Stimulated activated memory B cell treated with anti-CD40 and anti-IgM and Interleukin-4, amounts not matched to agents 10 μg/mL and 1 μg/mL and 100 μg/mL, for 72 hours (primary cell): Measurements from ENCODE around the gene MAFB.

Experiments
- ATAC-seq: fragments of 150-1000 bp; cut with Tn5 transposase; 2 replicates; pipeline ENCODE4 v1.10.0; 2021
- H3K27ac Mint-ChIP-seq: one replicate; pipeline ENCODE4 v1.8.0; 2022; ENCODE audit warnings: mild to moderate bottlenecking, mixed read lengths
- H3K27me3 Mint-ChIP-seq: one replicate; pipeline ENCODE4 v1.8.0; 2022; ENCODE audit warnings: mixed read lengths
- H3K36me3 Mint-ChIP-seq: one replicate; pipeline ENCODE4 v1.8.0; 2022; ENCODE audit warnings: mixed read lengths
- H3K4me1 Mint-ChIP-seq: one replicate; pipeline ENCODE4 v1.8.0; 2022; ENCODE audit warnings: mixed read lengths
- H3K4me3 Mint-ChIP-seq: one replicate; pipeline ENCODE4 v1.8.0; 2022; ENCODE audit warnings: mild to moderate bottlenecking, moderate library complexity, mixed read lengths
- H3K9me3 Mint-ChIP-seq: one replicate; pipeline ENCODE4 v1.8.0; 2022; ENCODE audit warnings: mixed read lengths

MAFB gene

GRCh38 chr20:40680161-40680959, 8.7 kb downstream of the MAFB start:
- Mint-ChIP-seq H3K9me3 (no peaks in the 10 kb centered on the region), H3K36me3 (no peaks in the 10 kb centered on the region), H3K4me3 (no peak overlapping the region), H3K4me1 (peaks cover 16% of the 10 kb centered on the region), H3K27ac (no peak overlapping the region), H3K27me3 (peaks cover 80% of the 10 kb centered on the region)
- ATAC-seq, result peak; percentile 77

GRCh38 chr20:40679184-40679583, 9.9 kb downstream of the MAFB start:
- Mint-ChIP-seq H3K27me3 (peaks cover 70% of the 10 kb centered on the region), H3K4me3 (no peak overlapping the region), H3K36me3 (no peaks in the 10 kb centered on the region), H3K27ac (no peak overlapping the region), H3K9me3 (no peaks in the 10 kb centered on the region), H3K4me1 (peaks cover 16% of the 10 kb centered on the region)
- ATAC-seq, result no peak

- Mint-ChIP-seq H3K27me3 (peaks cover 70% of the 10 kb centered on the region), H3K4me3 (no peak overlapping the region), H3K36me3 (no peaks in the 10 kb centered on the region), H3K27ac (no peak overlapping the region), H3K4me1 (peaks cover 14% of the 10 kb centered on the region), H3K9me3 (no peaks in the 10 kb centered on the region)
- ATAC-seq, result no peak
Measured at GRCh38 chr20:40678286-40678875, 10.7 kb downstream of the MAFB start.

GRCh38 chr20:40677343-40677924, 11.6 kb downstream of the MAFB start:
- Mint-ChIP-seq H3K27me3 (peaks cover 65% of the 10 kb centered on the region), H3K4me3 (no peak overlapping the region), H3K4me1 (peaks cover 4% of the 10 kb centered on the region), H3K9me3 (no peaks in the 10 kb centered on the region), H3K27ac (no peak overlapping the region), H3K36me3 (no peaks in the 10 kb centered on the region)
- no peak for ATAC-seq

GRCh38 chr20:40676491-40677269, 12.4 kb downstream of the MAFB start:
- Mint-ChIP-seq H3K4me1 (no peaks in the 10 kb centered on the region), H3K27ac (no peak overlapping the region), H3K9me3 (no peaks in the 10 kb centered on the region), H3K4me3 (no peak overlapping the region), H3K36me3 (no peaks in the 10 kb centered on the region), H3K27me3 (peaks cover 57% of the 10 kb centered on the region)
- no peak for ATAC-seq

- Mint-ChIP-seq H3K27ac (no peak overlapping the region), H3K27me3 (peaks cover 49% of the 10 kb centered on the region), H3K4me1 (no peaks in the 10 kb centered on the region), H3K36me3 (no peaks in the 10 kb centered on the region), H3K9me3 (no peaks in the 10 kb centered on the region), H3K4me3 (no peak overlapping the region)
- ATAC-seq, result no peak
Measured at GRCh38 chr20:40675599-40676221, 13.3 kb downstream of the MAFB start.

GRCh38 chr20:40673442-40673841, 15.6 kb downstream of the MAFB start:
- H3K27ac Mint-ChIP-seq, result no peak overlapping the region
- no peaks in the 10 kb centered on the region for H3K4me1 Mint-ChIP-seq
- ATAC-seq, result no peak
- no peaks in the 10 kb centered on the region for H3K36me3 Mint-ChIP-seq
- H3K4me3 Mint-ChIP-seq, result no peak overlapping the region
- H3K27me3 Mint-ChIP-seq, result peaks cover 40% of the 10 kb centered on the region
- no peaks in the 10 kb centered on the region for H3K9me3 Mint-ChIP-seq

GRCh38 chr20:40672095-40672494, 16.9 kb downstream of the MAFB start:
- Mint-ChIP-seq H3K36me3 (no peaks in the 10 kb centered on the region), H3K4me1 (no peaks in the 10 kb centered on the region), H3K27me3 (peaks cover 30% of the 10 kb centered on the region), H3K4me3 (no peak overlapping the region), H3K9me3 (no peaks in the 10 kb centered on the region), H3K27ac (no peak overlapping the region)
- ATAC-seq, result no peak

GRCh38 chr20:40670253-40670652, 18.8 kb downstream of the MAFB start:
- H3K9me3 Mint-ChIP-seq, result no peaks in the 10 kb centered on the region
- peaks cover 14% of the 10 kb centered on the region for H3K27me3 Mint-ChIP-seq
- no peaks in the 10 kb centered on the region for H3K4me1 Mint-ChIP-seq
- H3K36me3 Mint-ChIP-seq, result no peaks in the 10 kb centered on the region
- no peak for ATAC-seq
- H3K27ac Mint-ChIP-seq, result no peak overlapping the region
- H3K4me3 Mint-ChIP-seq, result no peak overlapping the region

- no peaks in the 10 kb centered on the region for H3K9me3 Mint-ChIP-seq
Measured at GRCh38 chr20:40669692-40670091, 19.3 kb downstream of the MAFB start.

GRCh38 chr20:40668449-40669228, 20.4 kb downstream of the MAFB start:
- Mint-ChIP-seq H3K4me3 (no peak overlapping the region), H3K36me3 (no peaks in the 10 kb centered on the region), H3K27ac (no peak overlapping the region), H3K27me3 (peaks cover 10% of the 10 kb centered on the region), H3K4me1 (no peaks in the 10 kb centered on the region), H3K9me3 (no peaks in the 10 kb centered on the region)
- no peak for ATAC-seq

More at GRCh38 chr20:40669692-40670091, 19.3 kb downstream of the MAFB start:
- ATAC-seq, result no peak
- H3K36me3 Mint-ChIP-seq, result no peaks in the 10 kb centered on the region
- H3K27me3 Mint-ChIP-seq, result peaks cover 14% of the 10 kb centered on the region
- H3K4me3 Mint-ChIP-seq, result no peak overlapping the region
- H3K4me1 Mint-ChIP-seq, result no peaks in the 10 kb centered on the region
- no peak overlapping the region for H3K27ac Mint-ChIP-seq

- Mint-ChIP-seq H3K4me3 (no peak overlapping the region), H3K36me3 (no peaks in the 10 kb centered on the region), H3K4me1 (no peaks in the 10 kb centered on the region), H3K9me3 (no peaks in the 10 kb centered on the region), H3K27ac (no peak overlapping the region), H3K27me3 (peaks cover 9% of the 10 kb centered on the region)
- no peak for ATAC-seq
Measured at GRCh38 chr20:40667503-40667902, 21.5 kb downstream of the MAFB start.

- H3K4me3 Mint-ChIP-seq, result no peak overlapping the region
- H3K9me3 Mint-ChIP-seq, result no peaks in the 10 kb centered on the region
- ATAC-seq, result no peak
- no peak overlapping the region for H3K27ac Mint-ChIP-seq
- H3K36me3 Mint-ChIP-seq, result no peaks in the 10 kb centered on the region
- no peaks in the 10 kb centered on the region for H3K4me1 Mint-ChIP-seq
- peaks cover 9% of the 10 kb centered on the region for H3K27me3 Mint-ChIP-seq
Measured at GRCh38 chr20:40666336-40666735, 22.7 kb downstream of the MAFB start.

GRCh38 chr20:40664891-40665290, 24.1 kb downstream of the MAFB start:
- Mint-ChIP-seq H3K9me3 (no peaks in the 10 kb centered on the region), H3K36me3 (no peaks in the 10 kb centered on the region), H3K4me1 (no peaks in the 10 kb centered on the region), H3K27me3 (peaks cover 9% of the 10 kb centered on the region), H3K4me3 (no peak overlapping the region), H3K27ac (no peak overlapping the region)
- no peak for ATAC-seq
